ENCODE results near the gene POPDC2.

The POPDC2 gene

DNA sequence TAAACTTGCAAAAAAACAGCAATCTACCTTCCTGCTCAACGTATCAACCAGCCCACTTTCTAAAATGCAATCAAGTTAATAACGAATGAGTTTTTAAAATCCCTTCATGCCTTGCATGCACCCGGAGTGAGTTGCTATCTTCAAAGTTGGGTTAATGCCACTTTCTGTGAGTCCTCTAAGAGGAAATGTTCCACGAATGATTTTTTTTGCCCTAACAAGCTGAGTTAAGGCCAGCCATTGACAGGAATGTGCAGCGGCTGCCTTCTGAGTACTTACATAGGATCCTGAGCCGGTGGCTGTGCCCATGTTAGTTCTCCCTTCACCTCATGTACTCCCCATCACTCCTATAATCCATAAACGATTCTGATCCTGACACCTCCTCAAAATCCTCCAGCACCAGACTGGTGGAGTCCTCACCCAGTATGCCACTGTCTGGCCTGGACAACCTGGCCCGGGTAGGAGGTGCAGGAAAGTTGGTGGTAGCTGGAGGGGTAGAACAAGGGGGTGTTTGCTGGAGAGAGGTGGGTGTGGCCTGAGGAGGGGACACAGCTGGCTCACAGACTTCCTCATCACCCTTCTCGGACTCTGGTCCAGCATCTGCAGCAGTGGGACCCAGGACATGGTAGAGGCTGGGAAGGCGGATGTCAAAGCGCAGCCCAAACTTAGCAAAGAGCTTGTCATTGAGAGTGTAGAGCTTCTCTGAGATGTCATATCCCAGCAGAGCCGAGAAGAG is 12.4 kb downstream of the POPDC2 start:
- no peak overlapping the region for H3K4me3 ChIP-seq (ENCODE audit: low read depth, low read length)
- DNase-seq (ENCODE audit: low read depth) = no peak
- TF ChIP-seq, protein P1, sequence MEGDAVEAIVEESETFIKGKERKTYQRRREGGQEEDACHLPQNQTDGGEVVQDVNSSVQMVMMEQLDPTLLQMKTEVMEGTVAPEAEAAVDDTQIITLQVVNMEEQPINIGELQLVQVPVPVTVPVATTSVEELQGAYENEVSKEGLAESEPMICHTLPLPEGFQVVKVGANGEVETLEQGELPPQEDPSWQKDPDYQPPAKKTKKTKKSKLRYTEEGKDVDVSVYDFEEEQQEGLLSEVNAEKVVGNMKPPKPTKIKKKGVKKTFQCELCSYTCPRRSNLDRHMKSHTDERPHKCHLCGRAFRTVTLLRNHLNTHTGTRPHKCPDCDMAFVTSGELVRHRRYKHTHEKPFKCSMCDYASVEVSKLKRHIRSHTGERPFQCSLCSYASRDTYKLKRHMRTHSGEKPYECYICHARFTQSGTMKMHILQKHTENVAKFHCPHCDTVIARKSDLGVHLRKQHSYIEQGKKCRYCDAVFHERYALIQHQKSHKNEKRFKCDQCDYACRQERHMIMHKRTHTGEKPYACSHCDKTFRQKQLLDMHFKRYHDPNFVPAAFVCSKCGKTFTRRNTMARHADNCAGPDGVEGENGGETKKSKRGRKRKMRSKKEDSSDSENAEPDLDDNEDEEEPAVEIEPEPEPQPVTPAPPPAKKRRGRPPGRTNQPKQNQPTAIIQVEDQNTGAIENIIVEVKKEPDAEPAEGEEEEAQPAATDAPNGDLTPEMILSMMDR (conservative IDR thresholded peaks at IDR 0.05; ENCODE audit: low read depth, low read length) = no peak

DNA sequence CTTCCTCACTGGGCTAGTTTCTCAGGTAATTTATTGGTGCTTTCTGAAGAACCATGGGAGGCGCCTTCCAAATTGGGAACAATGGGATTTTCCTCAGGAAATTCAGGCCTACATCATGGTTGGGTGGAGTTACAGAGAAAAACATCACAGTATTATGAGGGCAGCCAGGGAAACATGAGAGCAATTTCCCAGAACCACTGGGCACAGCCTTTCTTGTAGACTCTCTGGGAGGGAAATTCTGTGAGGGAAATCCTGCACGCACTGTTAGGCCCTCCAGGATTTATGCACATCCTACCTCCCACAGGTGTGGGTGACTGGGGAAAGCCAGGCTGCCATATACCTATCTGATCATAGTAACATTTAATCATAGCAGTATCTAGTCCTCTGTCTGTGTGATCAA is 13.2 kb downstream of the POPDC2 start:
- no peak for DNase-seq (ENCODE audit: low read depth)
- no peak overlapping the region for H3K4me3 ChIP-seq (ENCODE audit: low read depth, low read length)
- TF ChIP-seq, protein P1 (conservative IDR thresholded peaks at IDR 0.05; ENCODE audit: low read depth, low read length) = no peak

DNA sequence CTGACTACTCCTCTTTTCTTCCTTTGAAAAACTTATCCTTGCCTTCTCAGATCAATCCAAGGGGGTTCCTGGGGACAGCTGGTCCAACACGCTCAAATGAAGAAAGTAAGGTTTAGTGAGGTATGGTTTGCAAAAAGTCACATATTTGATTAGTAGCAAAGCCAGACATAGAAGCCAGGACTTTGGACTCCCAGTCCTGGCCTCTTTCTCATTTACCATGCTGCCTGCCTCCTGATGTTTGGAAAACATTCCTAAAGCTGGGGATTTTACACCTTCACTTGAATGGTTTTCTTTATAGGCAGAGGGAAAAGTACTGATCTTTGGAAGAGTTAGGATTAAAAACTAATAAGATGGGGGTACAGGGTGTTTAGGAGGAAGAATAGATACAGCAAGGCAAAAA is 14.6 kb downstream of the POPDC2 start:
- H3K4me3 ChIP-seq (ENCODE audit: low read depth, low read length) = no peak overlapping the region
- TF ChIP-seq, protein P1 (conservative IDR thresholded peaks at IDR 0.05; ENCODE audit: low read depth, low read length) = no peak
- no peak for DNase-seq (ENCODE audit: low read depth)

DNA sequence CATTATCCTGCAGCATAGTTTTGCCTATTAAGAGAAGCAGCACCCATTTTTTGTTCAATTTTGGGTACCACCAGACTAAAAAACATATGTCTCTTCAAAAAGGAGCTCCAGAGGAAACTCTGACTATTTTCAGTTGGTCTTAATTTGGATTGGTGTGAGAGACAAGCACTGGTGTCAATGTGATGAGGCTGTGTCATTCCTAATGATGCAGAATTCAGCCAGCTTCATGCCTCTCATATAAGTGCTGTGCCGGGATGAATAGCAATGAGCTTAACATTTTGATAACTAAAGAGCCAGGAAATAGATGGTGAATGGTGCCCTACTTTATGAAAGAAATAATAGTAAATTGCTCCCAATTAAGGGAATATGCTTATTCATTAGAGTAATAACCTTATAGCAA is 15.9 kb downstream of the POPDC2 start:
- TF ChIP-seq, protein P1 (conservative IDR thresholded peaks at IDR 0.05; ENCODE audit: low read depth, low read length) = no peak
- no peak for DNase-seq (ENCODE audit: low read depth)
- H3K4me3 ChIP-seq (ENCODE audit: low read depth, low read length) = no peak overlapping the region

DNA sequence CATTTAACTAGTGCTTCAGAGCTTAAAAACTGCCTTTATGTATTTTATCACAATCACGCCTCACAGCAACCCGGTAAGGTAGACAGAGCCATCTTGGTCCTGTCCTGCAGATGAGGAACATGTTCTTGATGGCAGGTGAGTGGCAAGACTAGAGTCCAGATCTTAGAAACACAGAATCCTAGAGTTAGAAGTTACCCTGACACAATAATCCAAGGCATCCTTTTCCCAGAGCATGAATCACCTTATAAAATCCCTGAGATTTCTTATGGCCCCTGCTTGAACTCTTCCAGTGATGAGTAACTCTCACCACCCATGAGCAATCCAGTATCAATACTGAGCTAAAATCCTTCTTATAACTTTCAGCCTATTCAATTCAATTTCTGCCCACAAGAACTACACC is 16.9 kb downstream of the POPDC2 start:
- DNase-seq (ENCODE audit: low read depth) = peak; percentile 61
- TF ChIP-seq, protein P1 (conservative IDR thresholded peaks at IDR 0.05; ENCODE audit: low read depth, low read length) = no peak
- H3K4me3 ChIP-seq (ENCODE audit: low read depth, low read length) = no peak overlapping the region

DNA sequence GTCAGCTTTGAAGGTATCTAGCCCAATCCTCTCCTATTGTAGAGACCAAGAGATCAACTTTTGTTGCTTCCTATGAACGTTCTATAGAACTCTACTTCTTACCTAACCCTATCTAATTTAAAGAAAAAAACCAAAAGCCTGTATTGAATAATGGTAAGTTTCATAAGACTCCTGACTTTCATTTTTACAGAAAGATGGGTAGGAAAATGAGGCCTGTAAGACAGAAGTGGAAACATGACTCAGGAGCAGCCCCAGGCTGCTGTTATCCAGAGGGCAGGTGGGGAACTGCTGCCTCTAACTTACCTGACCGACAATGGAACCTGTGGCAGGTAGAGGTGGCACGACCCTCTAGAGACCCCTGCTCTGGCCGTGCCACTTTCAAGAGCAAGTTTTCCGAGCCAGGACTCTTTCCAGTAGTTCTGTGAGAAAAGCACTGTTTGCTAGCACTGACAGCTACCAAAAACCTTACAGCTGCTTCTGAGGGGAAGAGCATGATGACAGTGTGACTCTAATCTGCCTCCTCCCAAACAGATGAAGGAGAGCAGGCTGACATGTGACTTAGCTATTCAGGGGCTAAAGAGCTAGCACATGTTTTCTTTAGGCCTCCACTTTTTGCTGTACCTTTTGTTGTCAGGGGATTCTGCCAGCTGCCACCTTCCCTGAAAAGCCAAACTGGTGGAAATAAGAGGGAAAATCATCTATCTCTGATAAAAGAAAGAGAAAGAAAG is 17.5 kb downstream of the POPDC2 start:
- DNase-seq (ENCODE audit: low read depth) = no peak
- no peak overlapping the region for H3K4me3 ChIP-seq (ENCODE audit: low read depth, low read length)

More for the DNA sequence above, 17.5 kb downstream of the POPDC2 start:
- TF ChIP-seq, protein P1 (conservative IDR thresholded peaks at IDR 0.05; ENCODE audit: low read depth, low read length) = no peak

All from choroid plexus epithelial cell (primary cell).